ENCODE results near the gene LINC01488.

GRCh38 chr11:69442807-69443137 is 38.7 kb upstream of the LINC01488 start:
- TF ChIP-seq CTCF (IDR thresholded peaks at IDR 0.05) (no peak), POLR2A (IDR thresholded peaks at IDR 0.05) (no peak), POLR2AphosphoS5 (IDR thresholded peaks at IDR 0.05) (no peak)

All from prostate gland (tissue), 2 donors.